Measurements from ENCODE around the gene DGKD.
"Not testable (repeated sequence)": the region's sequence is repeated elsewhere in the genome, so short reads cannot be mapped to it uniquely, and the experiment has no call there.

The DGKD gene

GRCh38 chr2:233353769-233354499, at the start of gene DGKD:
TSS of gene DGKD (plus strand) at chr2:233354494. CDS start at chr2:233354519, 25 bp downstream.
- peak; percentile 67 to 68 for DNase-seq (ENCODE audit: low read depth in 2 of 2)

- no peak for DNase-seq (ENCODE audit: low read depth in 2 of 2)
Measured at GRCh38 chr2:233307565-233307964, 46.7 kb upstream of the DGKD start, which contains the start of gene SAG. TSS of gene SAG (plus strand) at chr2:233307816. CDS start at chr2:233309190, 1,374 bp downstream.

GRCh38 chr2:233311241-233311926, 42.9 kb upstream of the DGKD start:
- no peak for DNase-seq (ENCODE audit: low read depth in 2 of 2)

- no peak for DNase-seq (ENCODE audit: low read depth in 2 of 2)
Measured at GRCh38 chr2:233312874-233313273, 41.4 kb upstream of the DGKD start.

- no peak for DNase-seq (ENCODE audit: low read depth in 2 of 2)
Measured at GRCh38 chr2:233314180-233314925, 39.9 kb upstream of the DGKD start.

GRCh38 chr2:233317196-233317943, 36.9 kb upstream of the DGKD start:
- DNase-seq (ENCODE audit: low read depth in 2 of 2): no peak

- DNase-seq (ENCODE audit: low read depth in 2 of 2): no peak
Measured at GRCh38 chr2:233319256-233319655, 35.0 kb upstream of the DGKD start.

GRCh38 chr2:233320470-233320869, 33.8 kb upstream of the DGKD start:
- DNase-seq (ENCODE audit: low read depth in 2 of 2): no peak

- DNase-seq (ENCODE audit: low read depth in 2 of 2): no peak
Measured at GRCh38 chr2:233321166-233321565, 33.1 kb upstream of the DGKD start.

- DNase-seq (ENCODE audit: low read depth in 2 of 2): no peak
Measured at GRCh38 chr2:233323851-233324250, 30.4 kb upstream of the DGKD start.

- DNase-seq (ENCODE audit: low read depth in 2 of 2): no peak
Measured at GRCh38 chr2:233325256-233325655, 29.0 kb upstream of the DGKD start.

- no peak for DNase-seq (ENCODE audit: low read depth in 2 of 2)
Measured at GRCh38 chr2:233325814-233326213, 28.5 kb upstream of the DGKD start.

- DNase-seq (ENCODE audit: low read depth in 2 of 2): no peak
Measured at GRCh38 chr2:233326500-233326899, 27.8 kb upstream of the DGKD start.

GRCh38 chr2:233328922-233329321, 25.4 kb upstream of the DGKD start:
- DNase-seq (ENCODE audit: low read depth in 2 of 2): no peak

GRCh38 chr2:233329489-233330135, 24.7 kb upstream of the DGKD start:
- no peak for DNase-seq (ENCODE audit: low read depth in 2 of 2)

- peak; percentile 30 to 38 for DNase-seq (ENCODE audit: low read depth in 2 of 2)
Measured at GRCh38 chr2:233331536-233331935, 22.8 kb upstream of the DGKD start.

- DNase-seq (ENCODE audit: low read depth in 2 of 2): no peak
Measured at GRCh38 chr2:233332125-233332524, 22.2 kb upstream of the DGKD start.

- DNase-seq (ENCODE audit: low read depth in 2 of 2): no peak
Measured at GRCh38 chr2:233334915-233335314, 19.4 kb upstream of the DGKD start.

GRCh38 chr2:233336091-233336490, 18.2 kb upstream of the DGKD start:
- DNase-seq (ENCODE audit: low read depth in 2 of 2): not testable (repeated sequence)

GRCh38 chr2:233336541-233336940, 17.8 kb upstream of the DGKD start:
- DNase-seq (ENCODE audit: low read depth in 2 of 2): no peak

- DNase-seq (ENCODE audit: low read depth in 2 of 2): no peak
Measured at GRCh38 chr2:233338046-233338445, 16.2 kb upstream of the DGKD start.
